Fibroblast of skin of abdomen (primary cell): ENCODE data around the gene TMEM151B. TPM values are rescaled to one million over a fixed set of nuclear protein-coding genes. Genes with fewer than 3 reads are reported as not detected.
"Not testable (repeated sequence)": the region's sequence is repeated elsewhere in the genome, so short reads cannot be mapped to it uniquely, and the experiment has no call there.

Source experiments
- DNase-seq: peaks from one replicate; pipeline ENCODE4 v3.0.0-alpha.2; 2013
- polyA plus RNA-seq, 2 experiments: library from polyadenylated mRNA; unstranded; fragments of 120-200 nt; gene quantifications; one replicate each; pipeline ENCODE4 v1.2.1, GENCODE V29; 2013; ENCODE audit not compliant: insufficient read length in 2 of 2

TMEM151B gene
- polyA plus RNA-seq (2013, experiment 1 of 2; ENCODE audit: insufficient read length) = 0.27 TPM
- 0.14 TPM for polyA plus RNA-seq (2013, experiment 2 of 2; ENCODE audit: insufficient read length)

GRCh38 chr6:44269921-44270525 lies at the start of gene TMEM151B:
TMEM151B (plus strand) TSS chr6:44270450; CDS start chr6:44270743, 293 bp downstream.
- no peak for DNase-seq

DNA sequence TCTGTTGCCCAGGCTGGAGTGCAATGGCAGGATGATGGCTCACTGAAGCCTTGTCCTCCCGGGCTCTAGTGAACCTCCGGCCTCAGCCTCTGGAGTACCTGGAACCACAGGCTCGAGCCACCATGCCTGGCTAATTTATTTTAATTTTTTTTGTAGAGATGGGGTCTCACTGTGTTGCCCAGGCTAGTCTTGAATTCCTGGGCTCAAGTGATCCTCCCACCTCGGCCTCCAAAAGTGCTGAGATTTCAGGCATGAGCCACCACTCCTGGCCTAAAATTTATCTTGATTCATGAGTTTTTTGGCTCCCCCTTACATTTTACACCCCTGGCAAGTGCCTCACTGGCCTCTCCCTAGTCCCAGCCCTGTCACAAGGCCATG lies 49.3 kb upstream of the TMEM151B start:
- no peak for DNase-seq

DNA sequence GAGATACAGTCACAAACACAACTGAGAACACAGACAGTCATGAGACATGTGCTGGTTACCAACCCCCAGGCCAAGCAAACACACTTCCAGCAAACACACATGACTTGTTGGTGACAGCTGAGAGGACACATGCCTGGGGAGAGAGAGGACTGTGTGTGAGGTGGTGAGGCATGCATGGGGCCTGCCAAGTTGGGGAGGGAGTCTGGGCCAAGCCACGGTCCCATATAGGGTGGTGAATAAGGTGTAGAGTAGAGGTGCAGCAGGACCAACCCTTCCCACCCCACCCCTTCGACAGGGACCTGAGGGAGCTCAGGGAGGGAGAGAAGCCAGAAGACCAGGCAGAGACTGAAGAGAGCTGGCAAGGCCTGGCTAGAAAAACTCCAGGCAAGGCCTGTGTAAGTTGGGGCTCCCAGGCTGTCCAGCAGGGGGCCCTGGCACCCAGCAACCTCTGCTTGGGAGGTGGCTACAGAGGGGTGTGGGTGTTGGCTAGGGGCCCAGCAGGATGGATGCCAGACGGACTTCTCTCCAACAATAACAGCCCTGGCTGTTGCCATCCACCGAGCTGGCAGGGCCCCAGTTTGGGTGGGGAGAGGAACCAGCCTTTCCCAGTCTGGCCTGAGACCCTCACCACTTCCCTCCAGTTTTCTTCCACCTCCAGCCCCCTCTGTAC lies 48.8 kb upstream of the TMEM151B start:
- DNase-seq = peak; percentile 66

DNA sequence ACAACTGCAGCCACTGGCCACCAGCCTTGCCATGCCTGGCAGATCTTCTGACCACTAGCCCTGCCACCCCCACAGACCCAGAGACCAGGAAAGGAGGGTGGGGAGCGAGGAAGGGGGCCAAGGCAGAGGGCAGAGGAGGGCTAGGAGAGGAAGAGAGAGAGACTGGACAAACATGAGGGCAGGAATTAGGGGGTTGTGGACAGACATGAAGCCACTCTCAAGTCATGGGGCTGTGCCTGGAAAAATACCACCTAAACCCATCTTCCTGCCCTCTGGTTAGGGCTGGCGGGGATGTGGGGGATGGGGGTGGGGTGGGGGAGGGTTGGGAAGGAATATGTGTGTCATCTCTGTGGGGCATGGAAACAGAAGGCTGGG lies 48.3 kb upstream of the TMEM151B start:
- DNase-seq = no peak

GRCh38 chr6:44222486-44223318 lies 47.5 kb upstream of the TMEM151B start:
- no peak for DNase-seq

DNA sequence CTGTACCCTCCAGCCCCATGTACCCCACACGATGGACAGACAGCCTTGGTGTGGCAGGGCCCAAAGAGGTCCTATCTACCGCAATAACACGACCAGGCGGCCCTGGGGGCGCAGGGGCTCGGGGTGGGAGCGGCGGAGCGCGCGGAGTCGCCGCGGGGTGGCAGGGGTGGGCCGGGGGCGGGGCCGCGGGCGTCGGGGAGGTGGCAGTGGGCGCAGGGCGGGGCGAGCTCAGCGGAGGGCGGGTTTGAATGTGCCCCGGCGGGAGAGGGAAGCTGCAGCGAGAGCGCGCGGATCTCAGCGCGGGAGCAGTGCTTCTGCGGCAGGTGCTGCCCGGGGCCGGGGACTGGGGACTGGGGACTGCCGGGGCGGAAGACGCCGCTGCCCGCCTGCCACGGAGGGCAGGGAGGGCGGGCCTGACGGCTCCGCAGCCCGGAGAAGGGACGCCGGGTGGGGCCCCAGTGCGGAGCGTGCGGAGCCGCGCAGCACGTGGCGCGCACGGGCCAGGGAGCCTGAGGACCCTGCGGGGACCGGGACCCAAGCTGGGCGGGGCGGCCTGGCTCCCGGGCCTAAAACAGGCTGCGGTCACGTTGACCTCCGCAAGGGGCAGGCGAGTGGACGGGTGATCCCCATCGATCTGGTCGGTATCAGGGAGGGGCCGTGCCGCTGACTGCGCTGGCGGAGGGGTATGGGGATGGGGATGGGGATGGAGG lies 46.8 kb upstream of the TMEM151B start, which contains the start of gene SLC29A1:
Gene SLC29A1 (plus strand): TSS at position 277 of the 710 bp plus-strand sequence. CDS start 3,719 bp downstream, outside the sequence.
- DNase-seq = peak; percentile 44

DNA sequence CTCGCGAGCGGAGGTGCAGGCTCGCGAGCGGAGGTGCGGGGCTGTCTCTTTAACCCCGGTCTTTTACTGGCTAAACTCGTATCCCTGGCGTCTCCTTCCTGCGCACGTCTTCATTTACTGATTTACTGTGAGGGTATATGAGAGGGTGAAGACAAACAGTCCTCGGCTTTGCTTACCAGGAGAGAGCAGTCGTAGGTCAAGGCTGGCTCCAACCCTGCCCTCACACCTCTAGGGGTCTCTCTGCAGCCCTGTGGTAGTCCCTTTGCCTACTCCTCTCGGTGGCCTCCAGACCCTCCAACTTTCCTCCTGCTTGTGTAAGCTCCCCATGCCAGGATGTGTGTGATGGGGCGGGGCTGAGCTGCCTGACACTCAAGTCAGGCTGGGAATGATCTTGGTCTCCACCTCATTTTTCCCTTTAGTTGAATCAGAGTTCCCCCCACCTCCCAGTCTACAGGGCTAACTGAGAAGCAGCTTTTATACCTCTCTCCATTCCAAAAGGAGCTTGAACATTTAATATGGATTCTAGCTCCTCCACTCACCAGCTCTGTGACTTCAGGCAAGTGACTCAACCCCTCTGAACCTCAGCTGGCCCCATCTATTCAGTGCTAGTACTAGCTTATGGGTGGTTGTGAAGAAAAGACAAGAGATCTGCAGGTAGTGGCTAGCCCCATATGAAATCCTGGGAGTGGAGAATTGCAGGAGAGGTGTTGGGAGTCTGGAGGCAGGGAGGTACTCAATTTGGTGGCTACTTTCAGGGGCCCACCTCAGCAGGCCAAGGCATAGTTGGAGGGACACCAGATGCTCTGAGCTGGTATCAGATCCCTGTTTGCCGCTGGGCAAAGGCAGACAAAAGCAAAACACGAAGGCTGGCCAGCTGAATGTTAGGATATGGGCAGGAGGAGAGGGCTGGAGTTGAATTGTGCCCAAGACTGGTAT lies 46.0 kb upstream of the TMEM151B start:
- no peak for DNase-seq

GRCh38 chr6:44224965-44225305 lies 45.3 kb upstream of the TMEM151B start:
- DNase-seq = no peak

DNA sequence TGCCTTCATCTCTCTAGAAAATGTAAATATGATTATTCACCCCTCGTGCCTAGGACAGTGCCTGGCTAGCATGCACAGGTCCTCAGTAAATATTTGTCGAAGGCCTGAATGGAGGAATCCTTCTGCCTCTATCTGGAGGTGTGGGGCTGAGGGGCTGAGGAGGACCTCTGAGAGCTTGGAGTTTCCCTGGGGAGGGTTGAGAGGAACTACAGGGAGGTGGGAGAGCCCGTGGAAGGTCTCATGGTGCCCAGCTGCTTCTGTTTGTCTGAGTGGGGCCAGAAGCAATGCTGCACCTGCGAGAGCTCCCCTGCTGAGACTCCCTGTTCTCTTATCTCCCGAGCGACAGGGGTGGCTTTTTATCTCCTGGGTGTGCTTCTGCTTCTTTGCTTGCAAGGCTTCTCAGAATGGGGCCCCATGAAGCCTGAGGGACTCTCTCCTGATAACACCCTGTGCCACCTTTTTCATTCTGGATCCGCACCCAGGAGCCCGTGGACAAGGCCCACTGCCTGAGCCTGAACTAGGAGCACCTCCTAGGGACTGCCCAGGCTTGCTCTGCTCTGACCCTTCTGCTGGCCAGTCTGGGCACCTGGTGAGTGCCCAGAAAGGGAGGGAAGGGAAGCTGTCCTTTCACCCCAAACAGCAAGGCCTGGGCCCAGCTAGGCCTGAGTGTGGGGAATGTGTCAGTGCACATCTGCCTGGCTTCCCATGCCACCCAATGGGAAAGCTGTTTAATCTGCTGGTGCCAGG lies 44.5 kb upstream of the TMEM151B start:
- no peak for DNase-seq

DNA sequence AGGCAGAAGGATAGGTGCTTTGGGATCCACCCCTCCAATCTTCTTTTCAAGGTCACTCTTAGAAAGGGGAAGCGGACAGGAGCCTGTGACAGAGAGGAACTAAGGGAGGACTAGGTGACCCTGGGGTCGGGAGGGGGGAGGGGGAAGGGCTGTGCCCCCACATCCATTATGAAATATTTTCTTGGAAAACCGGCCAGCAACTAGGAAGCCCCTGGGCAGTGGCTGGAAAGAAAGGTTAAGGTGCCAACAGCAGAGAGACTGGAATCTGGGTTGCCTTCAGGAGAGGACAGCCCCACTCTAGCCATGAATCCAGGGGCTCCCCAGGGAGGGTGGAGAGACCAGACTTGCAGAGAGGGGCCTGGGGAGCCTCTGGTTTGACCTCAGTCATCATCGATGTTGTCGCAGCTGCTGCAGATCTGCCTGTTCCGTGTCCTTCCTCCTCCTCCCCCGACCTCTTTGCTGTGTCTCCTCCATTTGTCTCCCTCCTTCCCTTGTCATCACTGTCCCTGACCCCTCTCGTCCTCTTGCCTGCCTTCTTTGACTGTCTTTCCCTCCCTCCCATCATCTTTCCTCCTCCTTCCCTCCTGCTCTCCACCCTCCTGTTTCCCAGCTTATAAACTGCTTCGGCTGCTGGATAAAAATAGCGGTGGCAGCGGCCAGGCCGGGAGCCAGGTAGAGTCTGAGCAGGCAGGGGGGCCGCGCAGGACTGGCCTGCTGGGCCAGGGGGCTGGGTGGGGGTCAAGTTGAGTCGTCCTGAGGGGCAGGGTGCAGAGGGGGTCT lies 43.7 kb upstream of the TMEM151B start:
- no peak for DNase-seq

GRCh38 chr6:44227148-44227793 lies 43.0 kb upstream of the TMEM151B start:
- no peak for DNase-seq

- DNase-seq = no peak
Measured at GRCh38 chr6:44228031-44228430, 42.2 kb upstream of the TMEM151B start.

DNA sequence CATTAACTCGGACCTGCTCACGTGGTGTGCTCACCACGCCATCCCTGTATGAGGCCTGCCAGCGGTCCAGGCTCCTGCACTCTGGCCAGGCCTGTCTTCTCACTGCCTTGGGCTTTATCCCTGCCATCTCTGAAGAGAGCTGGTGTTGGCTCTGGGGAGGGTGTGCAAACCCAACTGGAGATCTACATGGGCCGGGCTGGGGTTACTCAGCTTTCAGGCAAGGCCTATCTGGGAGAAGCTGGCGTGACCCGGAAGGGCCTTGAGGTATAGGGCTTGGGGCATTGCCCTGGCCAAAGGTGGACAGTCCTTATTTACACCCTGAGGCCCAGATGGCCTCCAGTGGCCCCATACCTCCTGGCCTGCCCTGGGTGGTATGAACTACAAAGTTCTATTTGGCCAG lies 41.8 kb upstream of the TMEM151B start:
- no peak for DNase-seq

GRCh38 chr6:44228836-44229235 lies 41.4 kb upstream of the TMEM151B start:
- DNase-seq = no peak

- no peak for DNase-seq
Measured at GRCh38 chr6:44229376-44230033, 40.7 kb upstream of the TMEM151B start.

- DNase-seq = no peak
Measured at GRCh38 chr6:44230034-44230675, 40.1 kb upstream of the TMEM151B start.

GRCh38 chr6:44231426-44231825 lies 38.8 kb upstream of the TMEM151B start:
- DNase-seq = not testable (repeated sequence)
